H1 (cell line): ENCODE data around the gene TMEM134.

Experiments used
- BACH1 ChIP-seq: IDR thresholded peaks from 2 replicates; pipeline ENCODE4 v1.6.1; 2012; ENCODE audit warnings: low read length, improper control_type of control experiment
- CBX5 ChIP-seq: fragments of 300-800, 300-1000 bp; sonication (generic); IDR thresholded peaks from 2 replicates; pipeline ENCODE4 v1.7.1; 2016; ENCODE audit warnings: antibody characterized with exemption, low read length, low read depth
- EP300 ChIP-seq, 2 experiments: IDR thresholded peaks; 1 replicate in 1 of 2; 2 replicates in 1 of 2; pipeline ENCODE4 v1.6.1; 2011 to 2012; ENCODE audit warnings: low read depth in 2 of 2, low read length in 2 of 2, mild to moderate bottlenecking in 2 of 2, borderline replicate concordance in 1 of 2, inconsistent platforms in 1 of 2, moderate library complexity in 1 of 2
- NRF1 ChIP-seq: IDR thresholded peaks from 2 replicates; pipeline ENCODE4 v1.6.1; 2011; ENCODE audit warnings: mild to moderate bottlenecking, low read depth, low read length, improper control_type of control experiment
- POLR2A ChIP-seq, 2 experiments: IDR thresholded peaks; 1 replicate in 1 of 2; 2 replicates in 1 of 2; pipeline ENCODE4 v1.6.1; 2011; ENCODE audit warnings: low read depth in 2 of 2, low read length in 2 of 2, mild to moderate bottlenecking in 2 of 2; ENCODE audit errors: control extremely low read depth in 1 of 2
- RFX5 ChIP-seq: IDR thresholded peaks from 2 replicates; pipeline ENCODE4 v1.6.1; 2011; ENCODE audit warnings: low read depth, low read length, improper control_type of control experiment, borderline replicate concordance
- RNF2 ChIP-seq: fragments of 200-900, 300-1000 bp; sonication (generic); IDR thresholded peaks from 2 replicates; pipeline ENCODE4 v1.7.1; 2016; ENCODE audit warnings: borderline replicate concordance, low read depth, mild to moderate bottlenecking, antibody characterized with exemption, low read length; ENCODE audit not compliant: poor library complexity, severe bottlenecking; ENCODE audit errors: missing control alignments
- SP2 ChIP-seq: IDR thresholded peaks from 2 replicates; pipeline ENCODE4 v1.6.1; 2012; ENCODE audit warnings: mild to moderate bottlenecking, low read length, inconsistent platforms
- TCF12 ChIP-seq: IDR thresholded peaks from 2 replicates; pipeline ENCODE4 v1.6.1; 2011; ENCODE audit warnings: low read depth, mild to moderate bottlenecking, low read length
- TF ChIP-seq, protein P1 (sequence below), 3 experiments: IDR thresholded peaks; 1 replicate in 2 of 3; 2 replicates in 1 of 3; pipeline versions ENCODE4 v1.5.1 to v1.6.1; 2011; ENCODE audit warnings: low read length in 3 of 3, mild to moderate bottlenecking in 3 of 3, inconsistent platforms in 2 of 3, low read depth in 1 of 3, moderate library complexity in 1 of 3; ENCODE audit not compliant: insufficient read depth in 1 of 3; ENCODE audit errors: control extremely low read depth in 1 of 3
- TF ChIP-seq, protein P2 (sequence below): IDR thresholded peaks from 2 replicates; pipeline ENCODE4 v1.6.1; 2012; ENCODE audit warnings: inconsistent platforms
- TF ChIP-seq, protein P3 (sequence below): IDR thresholded peaks from 2 replicates; pipeline ENCODE4 v1.6.1; 2011; ENCODE audit warnings: low read length, improper control_type of control experiment

DNA sequence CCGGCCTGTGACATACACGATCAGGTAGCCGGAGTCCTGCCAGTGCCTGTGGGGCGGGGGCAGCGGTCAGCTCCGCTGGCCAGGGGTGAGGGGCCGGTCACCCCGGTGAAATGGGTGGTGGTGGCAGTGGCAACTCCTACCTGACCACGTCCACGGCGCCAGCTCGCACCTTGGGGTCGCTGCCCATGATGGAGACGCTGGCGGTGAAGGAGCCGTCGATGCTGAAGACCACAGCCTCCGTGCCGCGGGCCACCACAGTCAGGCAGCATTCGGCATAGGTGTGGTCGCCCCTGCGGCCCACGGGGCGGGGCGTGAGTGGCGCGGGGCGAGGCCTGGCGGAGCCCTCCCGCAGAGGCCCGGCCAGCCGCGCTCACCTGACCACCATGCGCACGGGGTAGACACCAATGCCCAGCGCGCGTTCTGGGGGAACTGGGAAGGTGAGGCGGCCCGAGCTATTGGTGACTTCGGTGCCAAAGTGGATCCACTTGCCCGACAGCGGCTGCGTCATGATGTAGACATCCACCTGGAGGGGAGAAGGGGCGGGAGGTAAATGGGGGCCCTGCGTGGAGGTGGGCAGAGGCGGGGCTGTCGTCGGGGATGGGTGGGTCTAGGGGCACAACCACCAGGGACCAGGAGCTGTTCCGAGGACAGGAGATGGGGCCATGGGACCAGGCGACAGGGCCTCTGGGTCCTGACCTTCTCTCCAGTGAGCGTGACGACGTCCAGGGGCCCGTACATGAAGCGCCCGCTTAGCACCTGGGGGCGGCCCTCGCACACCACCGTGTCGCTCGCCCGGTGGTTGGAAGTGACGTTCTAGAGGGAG lies 24.7 kb upstream of the TMEM134 start:
- TF ChIP-seq, protein P1, sequence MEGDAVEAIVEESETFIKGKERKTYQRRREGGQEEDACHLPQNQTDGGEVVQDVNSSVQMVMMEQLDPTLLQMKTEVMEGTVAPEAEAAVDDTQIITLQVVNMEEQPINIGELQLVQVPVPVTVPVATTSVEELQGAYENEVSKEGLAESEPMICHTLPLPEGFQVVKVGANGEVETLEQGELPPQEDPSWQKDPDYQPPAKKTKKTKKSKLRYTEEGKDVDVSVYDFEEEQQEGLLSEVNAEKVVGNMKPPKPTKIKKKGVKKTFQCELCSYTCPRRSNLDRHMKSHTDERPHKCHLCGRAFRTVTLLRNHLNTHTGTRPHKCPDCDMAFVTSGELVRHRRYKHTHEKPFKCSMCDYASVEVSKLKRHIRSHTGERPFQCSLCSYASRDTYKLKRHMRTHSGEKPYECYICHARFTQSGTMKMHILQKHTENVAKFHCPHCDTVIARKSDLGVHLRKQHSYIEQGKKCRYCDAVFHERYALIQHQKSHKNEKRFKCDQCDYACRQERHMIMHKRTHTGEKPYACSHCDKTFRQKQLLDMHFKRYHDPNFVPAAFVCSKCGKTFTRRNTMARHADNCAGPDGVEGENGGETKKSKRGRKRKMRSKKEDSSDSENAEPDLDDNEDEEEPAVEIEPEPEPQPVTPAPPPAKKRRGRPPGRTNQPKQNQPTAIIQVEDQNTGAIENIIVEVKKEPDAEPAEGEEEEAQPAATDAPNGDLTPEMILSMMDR (IDR thresholded peaks at IDR 0.05; ENCODE audit: control extremely low read depth in 1 of 3, insufficient read depth in 1 of 3, low read depth in 1 of 3, low read length in 3 of 3): no peak
- TF ChIP-seq TCF12 (no peak), EP300 (IDR thresholded peaks at IDR 0.05; ENCODE audit: borderline replicate concordance in 1 of 2, low read depth in 2 of 2, low read length in 2 of 2) (no peak), SP2 (no peak), BACH1 (no peak), NRF1 (no peak), CBX5 (no peak), RFX5 (no peak), POLR2A (IDR thresholded peaks at IDR 0.05; ENCODE audit: control extremely low read depth in 1 of 2, low read depth in 2 of 2, low read length in 2 of 2) (no peak), RNF2 (no peak)
- TF ChIP-seq, protein P2, sequence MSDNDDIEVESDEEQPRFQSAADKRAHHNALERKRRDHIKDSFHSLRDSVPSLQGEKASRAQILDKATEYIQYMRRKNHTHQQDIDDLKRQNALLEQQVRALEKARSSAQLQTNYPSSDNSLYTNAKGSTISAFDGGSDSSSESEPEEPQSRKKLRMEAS: no peak
- TF ChIP-seq, protein P3, sequence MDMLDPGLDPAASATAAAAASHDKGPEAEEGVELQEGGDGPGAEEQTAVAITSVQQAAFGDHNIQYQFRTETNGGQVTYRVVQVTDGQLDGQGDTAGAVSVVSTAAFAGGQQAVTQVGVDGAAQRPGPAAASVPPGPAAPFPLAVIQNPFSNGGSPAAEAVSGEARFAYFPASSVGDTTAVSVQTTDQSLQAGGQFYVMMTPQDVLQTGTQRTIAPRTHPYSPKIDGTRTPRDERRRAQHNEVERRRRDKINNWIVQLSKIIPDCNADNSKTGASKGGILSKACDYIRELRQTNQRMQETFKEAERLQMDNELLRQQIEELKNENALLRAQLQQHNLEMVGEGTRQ: no peak
